ENCODE data around the gene ABCA9.
"Not testable (repeated sequence)": the region's sequence is repeated elsewhere in the genome, so short reads cannot be mapped to it uniquely, and the experiment has no call there.

The ABCA9 gene

DNA sequence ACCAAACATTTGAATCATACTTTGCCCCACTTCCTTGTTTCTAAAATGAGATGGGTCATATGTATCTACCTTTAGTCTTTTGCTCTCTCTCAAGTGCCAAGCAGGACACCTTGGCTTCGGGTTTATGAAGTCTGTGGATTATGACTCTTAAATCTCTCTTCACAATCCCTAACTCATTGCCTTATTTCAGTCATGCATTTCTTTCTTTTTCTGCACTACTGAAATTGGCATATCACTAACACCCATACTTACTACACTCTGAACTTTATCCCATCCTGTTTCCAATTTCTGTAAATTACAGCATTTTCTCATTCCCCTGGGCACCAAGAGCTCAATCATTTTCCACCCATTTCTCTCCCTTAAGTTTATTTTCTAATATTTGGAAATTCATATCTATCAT is 42.0 kb downstream of the ABCA9 start:
- DNase-seq: no peak

DNA sequence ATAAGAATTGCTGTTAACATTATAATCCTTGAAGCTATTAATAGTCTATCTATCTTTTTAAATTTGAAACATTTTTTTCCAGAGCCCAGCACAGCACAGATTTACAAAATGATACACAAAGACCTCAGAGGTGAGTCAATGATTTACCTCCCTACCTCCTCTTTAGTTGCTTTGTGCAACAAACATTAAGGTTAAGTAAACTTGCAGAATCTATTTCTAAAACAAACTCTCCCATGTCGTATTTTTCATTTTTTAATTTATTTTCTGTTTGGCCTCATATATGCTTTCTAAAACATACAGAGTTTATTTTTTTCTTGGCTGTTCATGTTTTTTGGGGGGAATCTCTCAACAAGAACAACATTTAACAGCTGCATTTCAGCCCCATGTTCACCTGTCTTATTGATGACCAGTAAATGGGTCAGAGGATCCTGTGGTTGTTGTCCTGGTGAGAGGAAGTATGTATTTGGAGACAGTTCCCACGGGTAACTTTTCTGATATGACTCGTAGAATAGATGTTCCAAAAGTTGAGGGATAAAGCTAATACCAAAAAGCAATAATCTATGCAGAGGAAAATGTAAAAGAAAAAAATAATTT is 42.6 kb downstream of the ABCA9 start:
- DNase-seq: no peak

- no peak for DNase-seq
Observed at GRCh38 chr17:69015631-69016030, 45.1 kb downstream of the ABCA9 start.

GRCh38 chr17:69012895-69013805 is 47.6 kb downstream of the ABCA9 start:
- peak; percentile 73 for DNase-seq

DNA sequence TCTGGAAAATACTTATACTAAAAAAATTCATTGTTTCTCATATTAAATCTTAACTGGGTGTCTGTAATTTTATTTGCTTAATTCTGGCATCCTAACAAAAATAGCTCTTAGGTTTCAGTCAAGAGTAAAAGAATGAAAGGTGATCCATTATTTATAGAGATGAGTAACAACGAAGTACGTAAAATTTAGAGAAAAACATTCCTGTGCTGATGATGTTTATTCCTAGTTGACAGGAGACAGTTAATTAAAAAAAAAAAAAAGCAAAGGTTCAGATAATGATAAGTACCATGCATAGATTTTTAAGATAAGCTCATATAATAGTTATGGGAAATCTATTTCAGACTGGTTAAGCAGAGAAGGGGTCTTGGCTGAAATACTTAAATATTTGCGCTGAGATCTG is 50.8 kb downstream of the ABCA9 start:
- no peak for DNase-seq

DNA sequence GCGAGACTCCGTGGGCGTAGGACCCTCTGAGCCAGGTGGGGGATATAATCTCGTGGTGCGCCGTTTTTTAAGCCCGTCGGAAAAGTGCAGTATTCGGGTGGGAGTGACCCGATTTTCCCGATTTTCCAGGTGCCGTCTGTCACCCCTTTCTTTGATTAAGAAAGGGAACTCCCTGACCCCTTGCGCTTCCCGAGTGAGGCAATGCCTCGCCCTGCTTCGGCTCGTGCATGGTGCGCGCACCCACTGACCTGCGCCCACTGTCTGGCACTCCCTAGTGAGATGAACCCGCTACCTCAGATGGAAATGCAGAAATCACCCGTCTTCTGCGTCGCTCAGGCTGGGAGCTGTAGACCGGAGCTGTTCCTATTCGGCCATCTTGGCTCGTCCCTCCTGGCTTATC is 56.0 kb downstream of the ABCA9 start:
- not testable (repeated sequence) for DNase-seq

GRCh38 chr17:68999743-69000142 is 61.0 kb downstream of the ABCA9 start:
- not testable (repeated sequence) for DNase-seq

- DNase-seq: no peak
Observed at GRCh38 chr17:68993112-68993511, 67.6 kb downstream of the ABCA9 start.

DNA sequence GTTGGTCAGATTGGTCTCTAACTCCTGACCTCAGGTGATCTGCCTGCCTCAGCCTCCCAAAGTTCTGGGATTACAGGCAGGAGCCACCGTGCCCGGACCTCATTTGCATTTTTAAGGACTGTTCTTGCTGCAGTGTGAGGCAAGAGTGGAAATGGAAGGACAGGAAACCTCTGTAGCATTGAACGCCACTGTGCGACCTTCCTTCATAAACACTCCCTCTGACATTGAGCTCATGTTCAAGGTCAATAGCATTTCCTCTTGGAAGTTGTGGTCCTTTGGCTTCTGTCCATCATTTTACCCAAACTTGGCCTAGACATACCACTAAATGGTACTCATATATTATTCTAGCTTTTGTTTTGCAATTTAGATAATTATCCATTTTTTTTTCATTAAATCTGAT is 72.8 kb downstream of the ABCA9 start:
- no peak for DNase-seq

DNA sequence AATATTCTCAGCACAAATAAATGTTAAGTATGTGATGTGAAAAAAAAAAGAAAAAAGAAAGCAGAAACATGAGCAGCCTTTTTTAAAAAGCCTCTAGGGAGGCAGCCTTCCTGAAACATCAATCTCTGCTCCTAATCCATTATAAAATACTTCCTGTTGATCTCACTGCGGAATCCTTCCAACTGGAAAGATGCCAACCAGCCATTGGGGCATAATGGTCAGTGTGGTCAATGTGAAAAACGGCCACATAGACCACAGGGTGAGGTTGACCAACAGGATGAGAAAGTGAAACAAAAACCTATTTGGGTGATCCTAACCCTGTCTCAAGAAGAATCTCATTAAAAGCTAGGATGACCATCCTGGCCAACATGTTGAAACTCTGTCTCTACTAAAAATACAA is 79.4 kb downstream of the ABCA9 start:
- peak; percentile 39 for DNase-seq

GRCh38 chr17:68973098-68973846 is 87.5 kb downstream of the ABCA9 start:
- DNase-seq: no peak

DNA sequence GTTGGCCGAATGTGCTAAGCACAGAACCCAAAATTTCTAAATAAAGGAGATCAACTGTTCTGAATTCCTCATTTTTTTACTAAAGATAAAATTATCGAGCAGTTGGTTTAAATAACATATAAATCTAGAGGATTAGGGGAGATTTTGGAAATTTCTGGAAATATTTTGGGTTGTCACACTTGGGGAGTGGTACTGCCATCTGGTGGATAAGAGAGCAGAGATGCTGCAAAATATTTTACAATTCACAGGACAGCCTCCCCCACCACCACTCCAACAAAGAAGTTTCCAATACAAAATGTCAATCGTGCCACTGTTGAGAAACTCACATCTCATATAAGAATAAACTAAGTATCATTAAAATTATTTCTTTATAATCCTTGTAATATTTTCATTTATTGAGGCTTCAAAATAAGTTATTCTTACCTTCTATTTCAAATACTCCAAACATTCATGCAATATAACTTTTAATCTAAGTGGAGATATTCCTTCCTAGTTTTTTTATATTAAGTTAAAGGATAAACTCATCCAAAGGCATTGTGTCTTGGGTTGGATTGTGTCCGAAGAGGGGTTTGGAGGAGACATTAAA is 88.5 kb downstream of the ABCA9 start:
- peak; percentile 42 for DNase-seq

DNA sequence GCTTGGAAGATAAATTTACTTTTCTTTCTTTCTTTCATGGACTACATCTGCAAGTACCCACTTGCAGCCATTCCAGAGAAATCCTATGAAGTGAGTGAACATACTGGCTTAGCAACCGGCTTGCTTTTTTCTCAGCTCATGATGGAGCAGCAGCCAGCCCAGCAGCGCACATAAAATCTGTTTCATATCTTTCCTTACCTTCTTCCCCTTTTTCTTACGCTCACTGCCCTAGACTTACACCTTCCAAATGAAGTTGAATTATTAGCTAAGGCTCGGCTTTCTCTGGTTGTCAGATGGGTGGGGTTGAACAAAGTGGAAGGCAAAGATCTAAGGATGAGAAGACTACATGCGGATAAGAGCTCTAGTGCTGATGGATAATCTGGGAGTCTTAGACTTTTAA is 91.6 kb downstream of the ABCA9 start:
- DNase-seq: no peak

GRCh38 chr17:68963958-68964357 is 96.8 kb downstream of the ABCA9 start:
- no peak for DNase-seq

DNA sequence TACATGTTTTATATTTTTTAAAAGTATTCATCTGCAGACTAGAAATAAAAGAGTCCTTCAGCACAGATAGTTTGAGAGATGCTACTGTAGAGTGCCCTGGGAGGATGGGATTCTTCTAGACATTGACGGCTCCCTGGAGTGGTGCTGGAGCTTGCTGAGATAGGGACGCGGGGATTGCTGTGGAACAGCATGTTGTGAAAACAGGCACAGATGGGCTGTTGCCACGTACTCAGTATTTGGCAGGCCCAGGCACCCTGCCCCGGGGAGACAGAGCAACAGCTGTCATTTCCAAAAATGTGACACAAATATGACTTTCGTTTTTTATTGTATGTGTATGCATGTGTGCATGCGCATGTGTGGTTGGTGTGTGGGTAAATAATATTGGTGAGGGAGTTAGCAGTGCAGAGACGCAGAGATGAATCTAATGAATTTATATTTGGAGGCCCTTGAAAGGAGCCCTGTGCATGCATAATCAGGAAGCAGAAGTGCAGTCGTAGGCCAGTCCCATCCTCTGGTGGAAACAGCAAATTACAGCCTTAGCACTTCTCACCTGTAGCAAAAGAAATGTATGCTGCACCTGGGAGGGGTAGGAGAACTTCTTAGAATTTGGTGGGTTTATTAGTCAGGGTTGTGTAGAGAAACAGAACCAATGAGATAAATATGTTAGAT is 99.4 kb downstream of the ABCA9 start:
- DNase-seq: no peak

DNA sequence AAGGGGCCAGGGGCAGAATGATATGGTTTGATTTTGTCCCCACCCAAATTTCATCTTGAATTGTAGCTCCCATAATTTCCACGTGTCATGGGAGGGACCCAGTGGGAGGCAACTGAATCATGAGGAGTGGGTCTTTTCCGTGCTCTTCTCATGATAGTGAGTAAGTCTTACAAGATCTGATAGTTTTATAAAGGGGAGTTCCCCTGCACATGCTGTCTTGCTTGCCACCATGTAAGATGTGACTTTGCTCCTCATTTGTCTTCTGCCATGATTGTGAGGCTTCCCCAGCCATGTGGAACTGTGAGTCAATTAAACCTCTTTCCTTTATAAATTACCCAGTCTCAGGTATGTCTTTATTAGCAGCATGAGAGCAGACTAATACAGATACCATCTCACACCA is 101.6 kb downstream of the ABCA9 start:
- not testable (repeated sequence) for DNase-seq

- DNase-seq: no peak
Observed at GRCh38 chr17:68957944-68958343, 102.8 kb downstream of the ABCA9 start.

- peak; percentile 19 for DNase-seq
Observed at GRCh38 chr17:68955181-68955841, 105.4 kb downstream of the ABCA9 start, which contains the start of gene ABCA8. Gene ABCA8 (minus strand): TSS chr17:68955392. CDS start chr17:68942034, 13,358 bp downstream.

GRCh38 chr17:68954146-68954896 is 106.4 kb downstream of the ABCA9 start:
- DNase-seq: peak; percentile 61

DNA sequence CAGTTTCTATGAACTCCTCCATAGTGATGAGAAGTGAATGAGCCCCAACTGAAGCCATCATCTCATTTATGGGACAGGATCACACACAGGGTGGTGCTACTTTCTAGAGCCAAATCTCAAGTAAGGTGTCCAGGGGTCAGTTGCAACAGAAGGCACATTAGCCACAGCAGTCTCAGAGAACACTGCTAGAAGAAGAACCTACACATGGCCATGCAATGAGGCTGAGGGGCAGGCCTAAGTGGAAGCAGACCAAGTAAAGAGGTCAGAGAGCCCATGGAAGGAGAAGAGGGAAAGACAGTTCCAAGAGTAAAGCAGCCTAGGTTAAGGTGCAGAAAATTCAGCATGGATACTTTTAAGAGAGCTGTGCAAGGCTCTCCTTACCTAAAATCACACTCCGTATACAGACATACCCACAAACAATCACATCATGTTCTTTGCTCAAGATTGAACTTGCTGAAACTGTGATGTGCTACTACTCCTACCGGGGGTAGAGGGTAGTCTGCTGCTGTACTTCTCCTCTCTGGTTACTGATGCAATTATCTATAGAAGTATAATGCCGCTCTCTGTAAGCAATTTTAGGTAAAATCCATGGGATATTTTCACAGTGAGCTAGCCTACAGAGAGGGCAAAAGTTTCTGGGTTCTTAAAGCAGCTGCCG is 107.3 kb downstream of the ABCA9 start:
- DNase-seq: no peak

All from fibroblast of skin of scalp (primary cell).